GM18498 (cell line): ENCODE results near the gene SPOPL.
"Not testable (repeated sequence)": the region's sequence is repeated elsewhere in the genome, so short reads cannot be mapped to it uniquely, and the experiment has no call there.

Source experiments
- ATAC-seq: cut with Tn5 transposase; IDR thresholded peaks from one replicate; pipeline ENCODE4 v1.9.1; 2021; ENCODE audit warnings: mild to moderate bottlenecking, moderate library complexity; ENCODE audit not compliant: unreplicated experiment

SPOPL gene

DNA sequence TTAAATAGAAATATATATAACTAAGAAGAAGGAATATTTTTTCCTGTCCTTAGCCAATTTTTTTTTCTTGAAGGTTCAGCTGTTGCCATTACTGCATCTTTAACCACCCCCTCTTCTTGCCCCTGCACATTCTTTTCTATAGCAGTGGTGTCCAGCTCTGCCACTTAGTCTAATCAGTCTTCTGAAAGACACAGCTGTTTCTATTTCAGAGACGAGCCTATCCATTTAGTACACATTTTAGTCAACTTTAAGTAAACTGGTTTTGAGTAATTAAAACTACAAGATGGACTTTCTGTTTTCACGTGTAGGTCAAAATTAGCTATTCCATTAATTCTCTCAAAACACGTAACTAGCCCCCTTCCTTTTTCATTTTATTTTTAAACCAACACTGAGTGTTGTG lies 21.0 kb downstream of the SPOPL start:
- peak; percentile 79 for ATAC-seq

DNA sequence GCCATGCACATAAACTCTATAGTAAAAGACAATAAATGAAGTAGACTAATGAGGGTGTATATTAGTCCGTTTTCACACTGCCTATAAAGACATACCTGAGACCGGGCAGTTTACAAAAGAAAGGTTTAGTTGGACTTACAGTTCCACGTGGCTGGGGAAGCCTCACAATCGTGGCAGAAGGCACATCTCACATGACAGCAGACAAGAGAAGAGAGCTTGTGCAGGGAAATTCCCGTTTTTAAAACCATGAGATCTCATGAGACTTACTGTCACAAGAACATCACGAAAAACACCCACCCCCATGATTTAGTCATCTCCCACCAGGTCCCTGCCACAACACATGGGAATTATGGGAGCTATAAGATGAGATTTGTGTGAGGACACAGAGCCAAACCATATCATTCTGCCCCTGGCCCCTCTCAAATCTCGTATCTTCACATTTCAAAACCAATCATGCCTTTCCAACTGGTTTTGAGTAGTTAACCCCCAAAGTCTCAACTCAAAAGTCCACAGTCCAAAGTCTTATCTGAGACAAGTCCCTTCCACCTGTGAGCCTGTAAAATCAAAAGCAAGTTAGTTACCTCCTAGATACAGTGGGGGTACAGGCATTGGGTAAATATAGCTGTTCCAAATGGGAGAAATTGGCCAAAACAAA lies 21.6 kb downstream of the SPOPL start:
- peak; percentile 47 for ATAC-seq

DNA sequence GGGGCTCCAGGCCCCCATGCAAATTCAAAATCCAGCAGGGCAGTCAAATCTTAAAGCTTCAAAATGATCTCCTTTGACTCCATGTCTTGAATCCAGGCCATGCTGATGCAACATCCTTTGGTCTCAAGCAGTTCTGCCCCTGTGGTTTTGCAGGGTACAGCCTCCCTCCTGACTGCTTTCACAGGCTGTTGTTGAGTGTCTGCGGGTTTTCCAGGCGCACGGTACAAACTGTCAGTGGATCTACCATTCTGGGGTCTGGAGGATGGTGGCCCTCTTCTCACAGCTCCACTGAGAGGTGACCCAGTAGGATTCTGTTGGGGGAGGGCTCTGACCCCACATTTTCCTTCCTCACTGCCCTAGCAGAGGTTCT lies 22.1 kb downstream of the SPOPL start:
- not testable (repeated sequence) for ATAC-seq

DNA sequence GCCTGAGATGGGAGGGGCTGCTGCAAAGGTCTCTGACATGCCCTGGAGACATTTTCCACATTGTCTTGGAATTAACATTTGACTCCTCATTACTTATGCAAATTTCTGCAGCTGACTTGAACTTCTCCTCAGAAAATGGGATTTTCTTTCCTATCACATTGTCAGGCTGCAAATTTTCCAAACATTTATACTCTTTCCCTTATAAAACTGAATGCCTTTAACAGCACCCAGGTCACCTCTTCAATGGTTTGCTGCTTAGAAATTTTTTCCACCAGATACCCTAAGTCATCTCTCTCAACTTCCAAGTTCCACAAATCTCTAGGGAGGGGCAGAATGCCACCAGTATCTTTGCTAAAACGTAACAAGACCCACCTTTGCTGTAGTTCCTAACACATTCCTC lies 22.8 kb downstream of the SPOPL start:
- ATAC-seq, result not testable (repeated sequence)

DNA sequence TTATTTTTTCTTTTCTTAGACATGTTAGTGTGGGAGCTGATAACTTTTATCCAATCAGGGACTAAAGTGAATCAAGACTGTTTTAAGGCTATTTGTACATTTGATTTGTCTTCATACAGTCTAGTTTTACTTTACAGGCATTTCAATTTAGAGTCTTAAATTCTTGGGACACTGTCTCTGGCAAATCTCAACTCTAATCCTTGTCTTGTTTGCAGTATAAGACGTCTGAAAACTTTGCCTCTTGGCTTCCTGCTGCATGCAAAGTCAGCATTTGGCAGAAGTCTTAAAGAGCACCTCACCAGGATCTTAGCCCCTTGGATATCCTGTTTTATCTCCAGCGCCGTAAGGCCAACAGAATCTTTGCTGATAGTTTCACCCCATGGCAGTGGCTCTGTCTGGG lies 30.3 kb downstream of the SPOPL start:
- ATAC-seq, result no peak

DNA sequence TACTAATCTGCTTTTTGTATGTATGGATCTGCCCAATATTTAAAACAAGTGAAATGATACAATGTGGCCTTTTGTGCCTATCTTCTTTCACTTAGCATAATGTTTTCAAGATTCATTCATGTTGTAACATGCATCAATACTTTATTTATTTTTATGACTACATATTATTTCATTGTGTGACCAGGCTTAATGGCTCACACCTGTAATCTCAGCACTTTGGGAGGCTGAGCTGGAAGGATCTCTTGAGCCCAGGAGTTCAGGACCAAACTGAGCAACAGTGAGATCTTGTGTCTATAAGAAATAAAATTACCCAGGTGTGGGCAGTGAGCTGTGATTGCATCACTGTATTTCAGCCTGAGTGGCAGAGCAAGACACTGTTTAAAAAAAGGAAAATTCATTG lies 33.2 kb downstream of the SPOPL start:
- no peak for ATAC-seq

DNA sequence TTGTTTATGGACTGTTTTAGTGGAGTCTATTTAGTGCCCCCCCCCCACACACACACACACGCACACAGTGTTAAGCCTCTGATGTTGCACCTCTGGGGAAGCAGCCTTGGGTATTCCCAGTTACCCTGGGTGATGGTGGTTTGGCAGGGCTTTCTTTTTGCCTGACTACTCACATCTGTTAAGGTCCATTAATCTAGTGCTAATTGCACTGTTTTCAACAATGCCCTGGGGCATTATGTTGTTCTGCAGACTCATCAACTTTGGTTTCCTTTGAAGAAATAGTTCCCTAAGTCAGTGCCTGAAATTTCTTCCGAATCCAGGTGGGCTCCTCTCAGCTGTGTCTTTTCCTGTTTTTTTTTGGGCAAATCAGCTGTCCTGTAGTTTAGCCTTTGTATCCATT lies 34.7 kb downstream of the SPOPL start:
- ATAC-seq, result peak; percentile 82

DNA sequence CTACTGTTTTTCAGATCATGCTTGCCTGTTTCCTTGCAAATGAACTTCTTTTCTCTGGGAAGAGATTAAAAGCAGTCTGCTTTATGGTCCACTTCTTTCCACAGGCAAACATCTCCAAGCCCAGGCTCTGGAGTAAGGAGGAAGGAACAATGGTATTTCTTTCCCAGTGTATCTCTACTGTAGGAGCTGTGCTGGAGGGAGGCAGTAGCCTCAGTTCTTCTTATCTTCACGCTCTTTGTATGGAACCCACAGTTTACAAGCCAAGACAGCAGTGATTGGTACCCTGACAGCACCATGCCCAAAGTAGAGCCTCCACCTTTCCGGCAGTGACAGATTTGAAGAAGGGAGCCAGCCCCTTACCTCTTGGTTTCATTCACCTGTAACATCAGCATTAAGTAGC lies 35.2 kb downstream of the SPOPL start:
- no peak for ATAC-seq

DNA sequence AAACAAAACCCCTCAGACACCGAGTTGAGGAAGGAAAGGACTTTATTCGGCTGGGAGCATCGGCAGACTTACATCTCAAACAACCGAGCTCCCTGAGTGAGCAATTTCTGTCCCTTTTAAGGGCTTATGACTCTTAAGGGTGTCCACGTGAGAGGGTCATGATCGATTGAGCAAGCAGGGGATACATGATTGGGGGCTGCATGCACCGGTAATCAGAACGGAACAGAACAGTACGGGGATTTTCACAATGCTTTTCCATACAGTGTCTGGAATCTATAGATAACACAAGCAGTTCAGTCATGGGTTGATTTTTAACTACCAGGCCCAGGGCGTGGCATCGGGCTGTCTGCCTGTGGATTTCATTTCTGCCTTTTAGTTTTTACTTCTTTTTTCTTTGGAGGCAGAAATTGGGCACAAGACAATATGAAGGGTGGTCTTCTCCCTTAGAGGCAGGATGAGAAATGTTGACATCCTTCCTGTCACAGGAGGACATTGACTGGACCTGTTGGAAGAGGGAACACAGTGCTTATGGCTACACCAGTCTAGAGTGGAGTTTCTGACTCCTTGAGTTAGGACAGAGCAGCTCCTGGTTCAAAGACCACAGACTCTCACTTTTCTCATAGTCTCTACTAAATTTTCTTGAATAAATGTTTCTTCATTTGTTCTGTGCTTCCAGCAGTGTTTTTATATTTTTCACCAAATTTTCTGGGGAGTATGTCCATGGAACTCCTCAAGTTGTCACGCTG lies 35.8 kb downstream of the SPOPL start:
- ATAC-seq, result no peak

DNA sequence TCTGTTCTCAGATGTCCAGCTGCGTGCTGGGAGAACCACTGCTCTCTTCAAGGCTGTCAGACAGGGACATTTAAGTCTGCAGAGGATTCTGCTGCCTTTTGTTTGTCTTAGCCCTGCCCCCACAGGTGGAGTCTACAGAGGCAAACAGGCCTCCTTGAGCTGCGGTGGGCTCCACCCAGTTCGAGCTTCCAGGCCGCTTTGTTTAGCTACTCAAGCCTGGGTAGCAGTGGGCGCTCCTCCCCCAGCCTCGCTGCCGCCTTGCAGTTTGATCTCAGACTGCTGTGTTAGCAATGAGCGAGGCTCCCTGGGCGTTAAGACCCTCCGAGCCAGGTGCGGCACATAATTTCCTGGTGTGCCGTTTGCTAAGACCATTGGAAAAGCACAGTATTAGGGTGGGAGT lies 42.6 kb downstream of the SPOPL start:
- ATAC-seq, result not testable (repeated sequence)

DNA sequence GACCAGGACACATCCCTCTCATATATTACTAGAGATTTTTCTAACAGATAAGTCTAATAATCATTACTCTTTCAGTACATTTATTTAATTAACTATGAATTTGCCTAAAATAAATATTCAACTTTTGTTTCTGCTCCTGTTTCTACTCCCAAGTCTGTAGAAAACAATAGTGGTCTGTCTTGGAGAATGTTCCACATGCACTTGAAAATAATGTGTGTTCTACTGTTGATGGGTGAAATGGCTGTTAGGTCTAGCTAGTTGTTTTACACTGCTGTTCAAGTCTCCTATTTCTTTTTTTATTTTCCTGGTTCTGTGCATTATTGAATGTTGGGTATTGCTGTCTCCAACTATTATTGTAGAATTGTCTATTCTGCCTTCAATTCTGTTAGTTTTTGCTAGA lies 47.2 kb downstream of the SPOPL start:
- no peak for ATAC-seq

DNA sequence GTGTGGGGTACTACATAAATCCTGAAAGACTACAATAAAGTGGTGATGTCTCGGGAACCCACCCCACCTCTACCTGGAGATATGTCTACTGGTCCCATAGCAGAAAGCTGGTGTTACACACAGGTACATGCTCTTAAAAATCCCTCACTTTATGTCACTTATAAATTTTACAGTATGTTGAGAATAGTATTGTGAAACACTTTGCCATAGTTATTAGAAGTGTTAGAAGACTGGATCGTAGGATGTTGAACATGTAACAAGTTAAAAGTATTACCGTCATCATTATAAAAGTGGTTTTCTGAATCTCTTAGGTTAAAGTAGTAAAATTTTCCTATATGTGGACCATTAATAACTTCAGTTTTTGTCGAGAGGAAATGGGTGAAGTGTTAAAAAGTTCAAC lies 48.6 kb downstream of the SPOPL start:
- no peak for ATAC-seq

DNA sequence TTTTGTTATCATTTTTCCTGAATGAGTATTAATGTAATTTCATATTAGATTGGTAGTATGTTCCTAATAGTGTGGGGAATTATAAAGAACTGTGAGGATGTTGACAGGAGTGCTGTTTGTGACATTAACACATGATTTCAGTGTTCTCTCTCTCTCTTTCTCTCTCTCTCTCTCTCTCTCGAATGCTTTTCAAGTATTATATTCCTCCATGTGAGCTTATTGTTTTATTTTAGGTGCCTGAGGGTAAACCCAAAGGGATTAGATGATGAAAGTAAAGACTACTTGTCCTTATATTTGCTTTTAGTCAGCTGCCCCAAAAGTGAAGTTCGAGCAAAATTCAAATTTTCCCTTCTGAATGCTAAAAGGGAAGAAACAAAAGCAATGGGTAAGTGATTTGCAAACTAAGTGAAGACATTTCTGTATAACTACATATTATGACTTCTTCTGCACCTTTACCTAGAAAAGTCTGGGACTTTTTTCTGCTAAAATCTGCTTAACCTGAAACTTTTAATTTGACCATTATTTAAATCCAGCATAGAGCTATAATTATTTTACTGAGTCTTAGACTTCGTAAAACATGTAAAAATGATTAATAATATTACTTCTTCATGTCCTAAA lies 49.2 kb downstream of the SPOPL start:
- ATAC-seq, result no peak

DNA sequence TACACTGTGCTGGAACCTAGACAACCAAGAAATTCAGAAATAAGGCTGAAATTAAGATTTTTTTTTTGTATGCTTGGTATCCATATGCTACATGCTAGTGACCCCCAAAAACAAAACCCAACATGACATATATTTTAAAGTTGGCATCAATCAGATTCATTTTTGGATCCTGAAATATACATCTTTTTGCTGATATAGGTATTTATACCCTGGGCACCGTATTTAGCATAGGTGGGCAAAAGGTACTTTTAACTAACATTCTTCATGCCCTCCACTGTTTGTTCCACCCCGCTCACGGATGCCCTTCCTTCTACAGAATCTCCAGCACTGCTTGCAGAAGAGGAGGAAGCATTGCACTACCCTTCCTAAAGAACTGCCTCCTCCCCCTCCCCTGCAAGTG lies 52.6 kb downstream of the SPOPL start:
- ATAC-seq, result no peak

DNA sequence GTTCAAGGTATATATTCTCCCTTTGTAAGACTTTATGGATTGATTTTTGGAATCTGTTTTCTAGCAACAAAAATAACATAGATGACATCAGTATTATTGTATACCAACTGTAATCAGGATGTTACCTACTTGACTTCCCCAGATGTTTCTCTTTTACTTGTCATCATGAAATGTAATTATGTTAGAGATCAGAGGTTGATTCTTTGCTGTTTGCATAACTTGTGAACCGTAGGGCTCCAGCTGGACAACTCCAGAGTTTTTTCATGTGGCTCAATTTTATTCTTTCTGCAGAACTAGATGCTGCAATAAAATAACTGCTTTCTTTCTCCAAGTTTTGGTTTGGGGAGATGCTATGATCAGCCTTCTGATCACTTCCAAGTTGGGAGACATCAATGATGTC lies 58.1 kb downstream of the SPOPL start:
- no peak for ATAC-seq

DNA sequence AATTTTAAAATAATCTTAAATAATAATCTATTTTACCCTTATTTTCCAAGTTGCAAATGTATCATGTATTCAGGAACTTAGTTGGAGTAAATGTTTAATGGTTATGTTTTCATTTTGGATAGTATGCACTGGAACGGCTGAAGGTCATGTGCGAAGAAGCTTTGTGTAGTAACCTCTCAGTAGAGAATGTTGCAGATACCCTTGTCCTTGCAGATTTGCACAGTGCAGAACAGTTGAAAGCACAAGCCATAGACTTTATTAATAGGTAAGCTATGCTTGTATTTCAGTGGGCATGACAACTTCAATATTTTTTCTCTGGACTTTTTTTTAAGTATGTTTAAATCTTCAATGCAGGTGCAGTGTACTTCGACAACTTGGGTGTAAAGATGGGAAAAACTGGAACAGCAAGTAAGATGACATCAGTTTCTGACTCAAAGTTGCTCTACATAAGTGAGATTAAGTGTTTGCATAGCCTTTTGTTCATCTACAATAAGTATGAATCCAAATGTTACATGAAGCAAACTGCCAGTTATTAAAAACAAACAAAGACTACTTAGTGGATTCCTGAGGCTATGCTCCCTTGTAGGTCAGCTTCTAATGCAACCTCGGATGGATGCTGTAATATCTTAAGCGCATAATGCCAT lies 63.1 kb downstream of the SPOPL start:
- no peak for ATAC-seq

DNA sequence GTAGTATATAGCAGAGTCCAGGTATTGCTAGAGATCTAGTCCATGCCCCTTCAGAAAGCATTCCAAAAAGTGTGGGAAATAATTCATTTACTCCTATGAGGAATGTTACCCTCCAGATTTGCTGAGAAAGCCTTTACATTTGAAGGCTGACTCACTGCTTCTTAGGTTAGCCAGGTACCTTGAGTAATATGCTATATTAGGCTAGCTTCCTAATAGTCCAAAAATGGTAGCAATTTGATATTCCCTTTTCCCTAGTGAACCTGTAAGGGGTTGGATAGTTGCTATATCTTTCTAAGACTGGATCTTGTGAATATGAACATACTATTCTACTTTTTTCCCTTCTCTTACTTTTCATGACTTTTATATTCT lies 63.6 kb downstream of the SPOPL start:
- ATAC-seq, result no peak

DNA sequence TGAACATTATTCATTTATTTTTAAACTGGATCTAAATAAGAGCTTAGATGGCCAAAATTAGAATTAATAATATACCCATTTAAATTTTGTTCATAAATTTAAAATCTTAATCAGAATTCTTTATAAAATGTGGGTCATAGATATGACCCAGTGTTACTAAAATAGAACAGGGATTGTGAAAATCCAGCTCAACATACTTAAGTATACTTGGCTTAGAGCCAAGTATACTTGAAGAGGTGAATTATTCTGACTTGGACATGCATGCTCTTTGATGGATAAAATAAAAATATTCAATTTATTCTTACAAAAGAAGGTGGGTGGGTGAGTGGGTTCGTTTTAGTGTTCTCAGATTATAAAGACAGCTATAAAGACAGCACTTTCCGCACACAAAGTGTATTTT lies 70.7 kb downstream of the SPOPL start:
- no peak for ATAC-seq

DNA sequence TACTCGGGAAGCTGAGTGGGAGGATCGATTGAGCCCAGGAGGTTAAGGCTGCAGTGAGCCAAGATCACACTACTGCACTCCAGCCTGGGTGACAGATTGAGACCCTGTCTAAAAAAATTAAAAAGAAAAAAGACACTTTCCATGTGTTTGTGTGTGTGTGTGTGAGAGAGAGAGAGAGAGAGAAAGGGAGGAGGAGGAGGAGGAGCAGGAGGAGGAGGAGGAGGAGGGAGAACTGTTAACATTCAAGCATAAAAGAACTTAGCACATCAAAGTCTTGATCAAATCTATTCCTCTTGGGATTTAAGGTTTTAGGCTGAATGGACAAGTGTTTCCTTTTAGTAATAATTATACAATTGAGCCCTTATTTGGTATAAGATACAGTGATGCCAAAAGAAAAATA lies 75.5 kb downstream of the SPOPL start:
- ATAC-seq, result no peak

DNA sequence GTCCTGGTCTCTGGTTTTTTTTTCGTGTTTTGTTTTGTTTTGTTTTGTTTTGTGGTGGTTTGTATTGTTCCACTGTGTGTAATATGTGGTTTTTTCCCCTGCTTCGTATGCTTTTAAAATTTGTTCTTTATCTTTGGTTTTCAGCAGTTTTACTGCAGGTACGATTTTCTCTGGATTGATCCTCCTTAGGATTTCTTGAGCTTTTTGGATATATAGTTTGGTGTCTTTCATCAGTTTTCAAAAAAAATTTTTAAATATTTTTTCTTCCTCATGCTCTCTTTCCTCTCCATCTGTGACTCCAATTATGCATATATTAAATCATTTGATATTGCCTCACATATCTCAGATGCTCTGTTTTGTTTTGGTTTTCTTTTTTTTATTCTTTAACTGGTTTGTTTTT lies 78.0 kb downstream of the SPOPL start:
- ATAC-seq, result no peak

DNA sequence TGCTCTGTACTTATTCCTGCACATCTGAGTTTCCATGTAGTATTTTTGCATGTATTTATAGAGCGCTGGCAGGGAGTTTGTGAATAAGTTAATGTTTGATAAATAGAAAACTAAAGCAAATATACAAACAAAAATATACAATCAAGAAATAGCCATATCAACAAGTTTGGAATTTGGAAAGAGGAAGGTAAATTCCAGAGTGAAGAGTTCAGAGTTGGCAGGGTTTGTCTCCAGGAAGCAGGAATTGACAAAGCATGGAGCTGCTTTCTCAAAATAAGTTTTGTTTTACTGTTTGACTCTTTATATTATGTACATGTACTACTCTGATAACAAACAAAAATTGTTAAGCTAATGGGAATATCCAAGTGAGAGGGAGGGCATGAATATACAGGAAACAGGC lies 80.3 kb downstream of the SPOPL start:
- ATAC-seq, result no peak

DNA sequence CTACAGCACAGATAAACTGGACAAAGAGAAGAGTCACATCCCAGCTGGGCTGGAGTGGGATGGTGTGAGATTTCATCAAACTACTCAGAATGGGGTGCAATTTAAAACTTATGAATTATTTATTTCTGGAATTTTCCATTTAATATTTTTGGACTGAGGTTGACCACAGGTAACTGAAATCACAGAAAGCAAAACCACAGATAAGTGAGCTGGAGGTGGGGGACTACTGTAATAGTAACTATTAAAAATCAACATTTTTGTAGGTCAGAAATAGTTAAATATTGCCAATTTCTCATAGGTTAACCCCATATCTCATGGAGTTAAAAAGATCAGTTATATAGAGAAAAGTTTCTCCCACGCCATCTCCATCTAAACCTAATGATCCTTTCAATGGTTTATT lies 88.1 kb downstream of the SPOPL start:
- no peak for ATAC-seq
